ENCODE measurements around the gene DZIP1.
"Not testable (repeated sequence)": the region's sequence is repeated elsewhere in the genome, so short reads cannot be mapped to it uniquely, and the experiment has no call there.

DZIP1 gene, protein sequence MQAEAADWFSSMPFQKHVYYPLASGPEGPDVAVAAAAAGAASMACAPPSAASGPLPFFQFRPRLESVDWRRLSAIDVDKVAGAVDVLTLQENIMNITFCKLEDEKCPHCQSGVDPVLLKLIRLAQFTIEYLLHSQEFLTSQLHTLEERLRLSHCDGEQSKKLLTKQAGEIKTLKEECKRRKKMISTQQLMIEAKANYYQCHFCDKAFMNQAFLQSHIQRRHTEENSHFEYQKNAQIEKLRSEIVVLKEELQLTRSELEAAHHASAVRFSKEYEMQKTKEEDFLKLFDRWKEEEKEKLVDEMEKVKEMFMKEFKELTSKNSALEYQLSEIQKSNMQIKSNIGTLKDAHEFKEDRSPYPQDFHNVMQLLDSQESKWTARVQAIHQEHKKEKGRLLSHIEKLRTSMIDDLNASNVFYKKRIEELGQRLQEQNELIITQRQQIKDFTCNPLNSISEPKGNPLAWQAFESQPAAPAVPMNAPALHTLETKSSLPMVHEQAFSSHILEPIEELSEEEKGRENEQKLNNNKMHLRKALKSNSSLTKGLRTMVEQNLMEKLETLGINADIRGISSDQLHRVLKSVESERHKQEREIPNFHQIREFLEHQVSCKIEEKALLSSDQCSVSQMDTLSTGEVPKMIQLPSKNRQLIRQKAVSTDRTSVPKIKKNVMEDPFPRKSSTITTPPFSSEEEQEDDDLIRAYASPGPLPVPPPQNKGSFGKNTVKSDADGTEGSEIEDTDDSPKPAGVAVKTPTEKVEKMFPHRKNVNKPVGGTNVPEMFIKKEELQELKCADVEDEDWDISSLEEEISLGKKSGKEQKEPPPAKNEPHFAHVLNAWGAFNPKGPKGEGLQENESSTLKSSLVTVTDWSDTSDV

DNA sequence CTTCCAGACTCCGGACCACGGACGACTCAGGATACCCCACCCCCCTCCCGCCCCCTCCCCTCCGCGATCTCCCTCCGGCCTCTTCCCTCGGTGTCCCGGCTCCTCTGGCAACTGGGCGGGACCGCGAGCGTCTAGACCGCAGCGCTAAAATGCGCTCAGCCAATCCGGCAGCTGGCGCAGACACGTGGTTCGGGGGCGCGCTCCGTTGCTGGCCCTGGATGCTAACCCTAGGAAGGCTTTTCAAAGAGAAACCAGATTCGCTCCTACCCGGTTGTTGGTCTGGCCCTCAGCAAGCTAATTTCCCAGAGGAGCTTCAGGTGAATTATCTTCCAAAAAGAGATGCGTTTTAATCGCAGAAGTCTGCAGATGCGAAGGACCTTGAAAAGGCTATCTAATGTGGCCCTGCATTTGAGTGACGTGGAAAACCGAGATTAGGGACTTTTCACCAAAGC is at the start of gene DZIP1:
DZIP1 (minus strand) TSS at position 106 of the 452 bp plus-strand sequence. CDS start 2,677 bp downstream, outside the sequence.
- FAIRE-seq, result no peak

DNA sequence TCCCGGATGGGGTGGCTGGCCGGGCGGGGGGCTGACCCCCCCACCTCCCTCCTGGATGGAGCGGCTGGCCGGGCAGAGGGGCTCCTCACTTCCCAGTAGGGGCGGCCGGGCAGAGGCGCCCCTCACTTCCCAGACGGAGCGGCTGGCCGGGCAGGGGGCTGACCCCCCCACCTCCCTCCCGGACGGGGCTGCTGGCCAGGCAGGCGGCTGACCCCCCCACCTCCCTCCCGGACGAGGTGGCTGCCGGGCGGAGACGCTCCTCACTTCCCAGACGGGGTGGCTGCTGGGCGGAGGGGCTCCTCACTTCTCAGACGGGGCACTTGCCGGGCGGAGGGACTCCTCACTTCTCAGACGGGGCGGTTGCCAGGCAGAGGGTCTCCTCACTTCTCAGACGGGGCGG is 46.5 kb upstream of the DZIP1 start:
- not testable (repeated sequence) for FAIRE-seq

DNA sequence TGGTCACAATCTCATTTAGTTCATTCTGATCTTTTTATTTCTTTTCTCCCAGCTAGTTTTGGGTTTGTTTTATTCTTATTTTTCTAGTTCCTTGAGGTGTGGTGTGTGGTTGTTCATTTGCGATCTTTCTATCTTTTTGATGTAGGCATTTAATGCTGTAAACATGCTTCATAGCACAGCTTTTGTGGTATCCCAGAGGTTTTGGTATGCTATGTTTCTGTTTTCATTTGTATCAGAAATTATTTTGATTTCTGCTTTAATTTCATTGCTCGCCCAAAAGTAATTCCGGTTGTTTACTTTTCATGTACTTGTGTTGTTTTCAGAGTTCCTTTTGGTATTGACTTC is 45.0 kb upstream of the DZIP1 start:
- no peak for FAIRE-seq

DNA sequence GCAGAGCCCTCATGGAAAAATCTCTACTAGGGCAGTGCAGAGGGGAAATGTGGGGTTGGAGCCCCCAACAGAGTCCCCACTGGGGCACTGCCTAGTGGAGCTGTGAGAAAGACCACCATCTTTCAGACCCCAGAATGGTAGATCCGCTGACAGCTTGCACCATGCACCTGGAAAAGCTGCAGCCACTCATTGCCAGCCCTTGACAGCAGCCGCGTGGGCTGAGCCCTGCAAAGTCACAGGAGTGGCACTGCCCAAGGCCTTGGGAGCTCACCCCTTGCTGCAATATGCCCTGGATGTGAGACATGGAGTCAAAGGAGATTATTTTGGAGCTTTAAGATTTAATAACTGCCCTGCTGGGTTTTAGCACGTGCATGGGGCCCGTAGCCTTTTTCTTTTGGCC is 40.5 kb upstream of the DZIP1 start:
- FAIRE-seq, result not testable (repeated sequence)

DNA sequence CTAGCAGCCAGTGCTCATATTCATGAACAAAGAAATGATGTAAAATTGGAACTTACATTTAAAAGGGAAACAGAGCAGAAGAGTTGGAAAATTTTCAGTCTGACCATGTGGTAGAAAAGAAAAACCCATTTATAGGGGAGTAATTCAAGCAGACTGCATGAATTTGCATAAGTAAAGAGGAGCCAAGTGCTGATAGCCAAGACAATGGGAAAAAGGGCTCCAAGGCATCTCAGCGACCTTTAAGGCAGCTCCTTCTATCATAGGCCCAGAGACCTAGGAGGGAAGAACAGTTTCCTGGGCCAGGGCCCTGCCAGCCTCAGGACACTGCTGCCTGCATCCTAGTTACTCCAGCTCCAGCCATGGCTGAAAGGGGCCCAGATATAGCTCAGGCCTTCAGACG is 39.9 kb upstream of the DZIP1 start:
- no peak for FAIRE-seq

DNA sequence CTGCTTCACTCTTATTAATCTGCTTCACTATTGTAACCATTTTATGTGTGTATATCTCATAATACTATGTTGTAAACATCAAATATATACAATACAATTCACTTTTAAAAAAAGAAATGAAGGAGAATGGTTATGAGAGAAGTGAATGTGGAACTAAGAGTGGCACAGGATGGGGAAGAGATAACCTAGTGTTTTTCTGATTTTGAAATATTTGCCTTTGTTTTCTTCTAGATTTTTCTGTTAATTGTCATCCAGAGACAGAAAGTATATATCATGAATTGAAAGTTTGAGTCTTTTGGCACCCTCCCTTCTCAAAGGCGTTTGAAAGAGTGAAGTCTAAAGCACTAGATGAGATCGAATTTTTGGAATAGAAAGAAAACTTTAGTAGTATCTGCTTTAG is 35.2 kb upstream of the DZIP1 start:
- no peak for FAIRE-seq

DNA sequence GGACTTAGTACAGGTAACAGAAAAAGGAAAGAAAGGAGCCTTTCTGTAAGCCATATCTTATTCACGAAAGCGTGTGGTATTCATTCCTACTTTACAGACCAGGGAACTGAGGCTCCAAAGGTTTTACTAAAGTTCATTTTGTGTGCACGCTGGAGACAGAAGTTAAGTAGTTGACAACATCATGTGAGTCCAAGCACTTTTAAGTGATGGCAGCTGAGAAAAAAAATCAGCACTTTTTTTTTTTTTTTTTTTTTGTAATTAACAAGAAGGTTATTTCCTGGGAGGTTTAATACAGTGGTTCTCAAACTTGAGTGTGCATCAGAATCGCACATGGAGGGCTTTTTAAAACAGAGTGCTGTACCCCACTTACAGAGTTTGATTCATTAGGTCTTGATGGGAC is 34.5 kb upstream of the DZIP1 start:
- no peak for FAIRE-seq

DNA sequence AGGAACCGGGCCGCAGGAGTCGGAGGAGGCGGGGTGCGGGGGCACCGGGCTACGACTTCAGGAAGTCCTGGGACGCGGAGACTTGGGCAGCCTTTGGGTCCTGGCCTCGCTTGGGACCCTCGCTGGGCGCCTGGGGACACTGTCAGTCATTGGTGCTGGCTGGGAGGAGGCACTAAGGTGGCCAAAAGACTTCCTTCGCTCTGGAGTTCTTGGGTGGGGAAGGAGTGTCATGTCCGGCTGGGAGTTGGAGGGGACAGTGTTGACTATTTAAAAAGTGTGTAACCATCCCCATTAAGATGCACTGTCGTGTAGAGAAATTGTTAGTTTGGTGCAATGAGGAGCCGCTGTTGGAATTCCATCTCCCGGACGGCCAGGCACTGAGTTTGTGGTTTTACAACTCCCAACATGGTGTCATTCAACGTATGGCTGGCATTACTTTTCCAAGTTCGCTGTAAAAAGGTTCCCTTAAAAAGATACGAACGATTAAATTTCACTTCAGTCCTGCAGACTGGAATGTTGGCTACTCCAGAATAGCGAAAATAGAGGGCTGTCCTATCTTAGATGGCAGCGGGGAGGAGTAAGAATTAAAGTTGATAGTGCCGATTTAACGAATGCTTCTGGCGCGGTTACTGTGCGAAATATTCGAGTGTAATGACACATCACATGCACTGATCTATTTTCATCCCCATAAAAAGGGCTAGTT is 33.2 kb upstream of the DZIP1 start:
- FAIRE-seq, result no peak

DNA sequence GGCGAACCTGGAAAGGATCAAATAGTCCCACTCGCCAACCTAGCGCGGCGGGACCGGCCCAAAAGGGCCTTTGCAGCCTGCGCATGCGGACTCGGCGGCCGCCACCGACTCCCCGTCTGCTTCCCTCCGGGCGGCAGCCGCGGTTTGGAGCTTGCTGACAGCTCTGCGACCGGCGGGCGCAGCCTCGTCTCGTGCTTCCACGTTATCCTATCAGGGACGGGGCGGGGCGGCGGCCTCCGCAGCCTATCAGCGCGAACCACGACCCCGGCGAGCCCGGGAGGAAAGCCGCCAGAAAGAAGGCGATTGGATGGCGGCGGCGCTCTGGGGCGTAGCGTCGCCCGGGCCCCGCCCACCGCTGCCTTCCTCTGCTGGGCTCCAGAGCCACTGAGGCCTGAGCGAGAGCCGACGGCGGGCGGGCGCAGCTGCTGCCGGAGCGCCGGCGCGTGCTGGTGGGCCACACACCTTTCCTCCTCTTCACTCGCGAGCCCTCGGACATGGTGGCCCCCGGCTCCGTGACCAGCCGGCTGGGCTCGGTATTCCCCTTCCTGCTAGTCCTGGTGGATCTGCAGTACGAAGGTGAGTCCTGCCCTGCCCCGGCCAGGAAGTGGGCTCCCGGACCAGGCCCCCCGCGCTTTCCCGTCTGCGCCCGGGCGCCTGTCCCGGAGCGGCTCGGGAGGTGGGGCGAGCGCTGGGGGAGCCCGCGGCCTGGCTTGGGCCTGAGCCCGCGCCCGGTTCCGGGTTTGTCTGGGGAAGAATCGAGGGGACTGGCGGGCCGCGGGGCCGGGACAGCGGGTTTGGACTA is 32.5 kb upstream of the DZIP1 start, which contains the start of gene DNAJC3:
DNAJC3 (plus strand) TSS at position 378 of the 802 bp plus-strand sequence; CDS start at position 495, 117 bp downstream.
- peak; percentile 71 for FAIRE-seq

DNA sequence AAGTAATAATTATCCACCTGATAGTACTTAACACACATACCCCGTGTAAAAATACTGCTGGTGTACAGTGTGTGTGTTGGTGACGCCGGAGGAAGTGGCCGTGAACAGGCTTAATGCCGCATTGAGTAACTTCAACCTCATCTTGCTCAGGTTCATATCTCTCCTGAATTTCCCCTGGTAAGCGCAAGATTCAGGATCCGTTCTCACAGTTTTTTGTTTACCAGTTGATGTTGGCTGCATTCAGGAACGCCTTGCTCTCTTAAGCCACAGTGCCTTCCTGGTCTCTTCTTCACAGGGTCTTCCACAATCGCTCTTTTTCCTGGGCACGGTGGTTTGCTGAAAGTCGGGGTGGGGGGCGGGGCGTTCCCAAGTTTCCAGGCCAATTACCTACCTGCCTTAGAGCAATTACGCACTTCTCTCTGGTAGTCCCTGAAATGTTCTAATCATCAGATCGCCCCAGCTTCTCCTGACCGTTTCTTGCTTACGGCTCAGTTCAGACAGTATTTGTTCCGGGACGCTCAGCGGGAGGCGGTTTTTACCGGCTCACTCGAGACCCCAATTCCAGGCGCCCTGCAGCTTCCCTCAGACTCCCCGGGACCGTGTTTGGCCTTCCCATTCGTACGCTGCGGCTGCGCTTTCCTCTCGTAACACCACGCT is 31.7 kb upstream of the DZIP1 start:
- no peak for FAIRE-seq

DNA sequence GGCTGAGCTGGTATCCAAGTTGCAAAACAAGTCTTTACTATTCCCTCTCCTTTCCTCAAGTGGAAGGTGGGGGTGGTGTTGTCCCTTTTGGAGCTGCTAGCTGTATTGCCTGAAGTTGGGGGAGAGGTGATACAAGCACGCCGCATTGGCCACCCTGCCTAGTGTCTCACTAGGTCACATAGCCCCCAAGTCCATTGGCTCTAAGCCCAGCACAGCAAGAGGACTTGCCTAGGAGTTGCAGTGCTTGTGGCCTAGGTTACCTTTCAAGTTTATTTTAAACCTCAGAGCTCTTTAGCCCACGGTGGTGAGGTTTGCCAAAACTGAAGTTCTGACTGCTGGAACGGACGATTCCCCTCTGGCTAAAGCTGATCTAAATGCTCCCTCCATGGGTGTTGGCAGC is 27.1 kb upstream of the DZIP1 start:
- FAIRE-seq, result no peak

DNA sequence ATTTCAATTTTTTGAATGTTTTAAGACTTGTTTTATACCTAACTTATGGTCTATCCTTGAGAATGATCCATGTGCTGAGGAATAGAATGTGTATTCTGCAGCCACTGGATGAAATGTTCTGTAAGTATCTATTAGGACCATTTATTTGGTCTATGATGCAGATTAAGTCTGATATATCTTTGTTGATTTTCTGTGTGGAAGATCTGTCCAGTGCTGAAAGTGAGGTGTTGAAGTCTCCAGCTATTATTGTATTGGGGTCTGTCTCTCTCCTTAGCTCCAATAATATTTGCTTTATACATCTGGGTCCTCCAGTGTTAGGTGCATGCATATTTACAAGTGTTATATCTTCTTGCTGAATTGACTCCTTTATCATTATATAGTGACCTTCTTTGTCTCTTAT is 22.7 kb upstream of the DZIP1 start:
- not testable (repeated sequence) for FAIRE-seq

DNA sequence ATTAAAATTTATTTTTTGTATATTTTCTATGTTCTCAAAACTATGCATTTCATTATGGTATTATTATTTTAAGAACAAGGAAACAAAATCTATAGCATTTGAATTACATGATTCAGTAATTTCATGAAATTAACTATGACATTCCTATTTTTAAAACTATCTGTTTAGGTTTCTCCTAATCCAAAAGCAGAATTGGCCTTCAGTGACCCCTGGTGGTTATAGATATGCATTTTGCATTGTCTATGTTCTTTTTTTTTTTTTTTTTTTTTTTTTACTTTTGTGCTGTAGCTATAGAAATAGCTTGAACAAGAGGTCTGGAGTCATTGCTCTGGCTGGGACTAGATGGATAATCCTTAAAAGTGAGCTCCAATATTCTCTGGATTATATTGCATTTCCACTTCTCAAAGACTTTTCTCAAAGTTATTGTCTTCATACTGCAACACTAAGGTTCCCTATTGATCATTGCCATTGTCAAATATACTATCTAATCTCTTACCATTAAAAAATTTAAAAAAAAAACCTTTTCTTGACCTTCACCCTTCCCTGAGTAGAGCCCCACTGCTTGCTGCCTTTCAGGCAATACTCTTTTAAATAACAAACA is 16.6 kb upstream of the DZIP1 start:
- FAIRE-seq, result peak; percentile 43

DNA sequence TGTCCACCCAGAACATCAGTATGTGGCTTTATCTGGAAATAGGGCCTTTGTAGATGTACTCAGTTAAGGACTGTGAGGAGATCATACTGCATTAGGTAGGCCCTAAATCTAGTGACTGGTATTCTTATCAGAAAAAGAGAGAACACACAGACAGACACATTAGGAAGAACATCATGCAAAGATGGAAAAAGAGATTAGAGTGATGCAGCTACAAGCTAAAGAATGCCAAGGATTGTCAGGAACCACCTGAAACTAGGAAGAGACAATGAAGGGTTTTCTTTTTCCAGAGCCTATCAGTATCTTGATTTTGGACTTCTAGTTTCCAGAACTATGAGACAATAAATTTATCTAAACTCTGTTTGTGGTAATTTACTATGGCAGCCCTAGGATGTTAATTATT is 15.0 kb upstream of the DZIP1 start:
- FAIRE-seq, result no peak

DNA sequence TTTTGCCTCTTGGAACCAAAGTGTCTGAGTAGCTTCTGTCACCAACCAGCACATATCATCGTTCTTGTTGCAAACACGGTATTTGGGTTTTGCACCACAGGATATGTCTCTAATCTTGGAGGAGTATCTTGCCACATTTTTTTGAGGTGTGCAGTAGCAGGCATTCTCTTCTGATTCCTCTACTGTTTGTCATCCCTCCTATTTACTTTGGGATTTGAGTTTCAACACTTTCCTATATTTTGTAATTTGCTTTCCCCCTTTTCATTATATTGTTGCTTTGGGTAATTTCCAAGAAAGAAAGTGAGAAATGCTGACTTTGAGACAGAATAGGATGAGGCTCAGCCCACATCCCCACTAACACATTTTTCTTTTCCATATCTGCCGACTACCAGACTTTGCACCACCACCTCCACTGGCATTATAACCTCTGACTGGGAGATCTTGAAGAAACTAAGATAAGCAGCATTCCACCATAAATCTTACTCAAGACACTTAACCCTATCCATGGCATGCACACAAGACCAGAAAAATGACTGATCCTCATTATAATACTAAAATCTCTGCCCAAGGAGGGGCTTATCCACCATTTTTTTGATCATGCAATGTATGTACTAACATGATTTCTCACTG is 12.0 kb upstream of the DZIP1 start:
- FAIRE-seq, result no peak

DNA sequence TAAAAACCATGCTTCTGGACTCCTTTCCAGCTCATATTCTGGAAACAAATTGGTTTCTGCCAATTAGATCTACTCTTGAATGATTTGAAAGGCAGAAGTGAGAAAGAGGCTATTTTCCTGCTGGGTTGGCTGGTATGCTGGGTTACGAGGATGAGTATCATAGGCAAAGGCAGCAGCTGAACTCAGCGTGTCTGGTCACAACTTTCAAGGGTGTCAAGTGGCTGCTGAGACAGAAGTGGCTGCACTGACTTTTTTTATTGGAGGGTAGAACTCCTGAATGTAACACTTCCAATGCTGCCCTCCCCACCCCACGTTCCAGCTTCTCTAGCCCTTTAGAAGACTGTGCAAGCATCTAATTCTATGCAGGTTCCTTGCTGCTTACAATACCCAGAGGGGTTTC is 8.3 kb upstream of the DZIP1 start:
- FAIRE-seq, result no peak

DNA sequence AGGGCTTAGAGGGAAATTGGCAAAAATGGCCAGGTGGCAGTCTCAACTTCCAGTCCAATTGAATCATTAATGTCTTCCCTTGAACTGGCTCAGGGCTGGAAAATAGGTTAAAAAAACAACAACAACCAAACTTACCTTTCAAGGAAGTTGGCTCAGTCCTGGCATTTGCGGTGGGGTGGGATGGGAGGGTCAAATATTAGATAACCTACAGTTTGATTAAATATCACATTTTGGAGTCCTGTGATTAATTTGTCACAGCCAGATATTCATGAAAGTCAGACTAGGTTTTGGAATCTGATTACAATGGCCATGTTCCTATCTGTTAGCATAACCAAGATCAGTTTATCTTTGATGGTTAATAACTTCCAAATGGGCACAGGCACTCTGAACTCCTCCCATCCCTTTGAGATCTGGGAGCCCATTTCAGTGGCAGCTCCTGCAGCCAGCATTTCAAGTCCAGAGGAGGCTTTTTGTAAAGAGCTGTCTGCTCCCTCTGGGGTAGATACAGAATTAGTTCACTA is 7.8 kb upstream of the DZIP1 start:
- FAIRE-seq, result no peak

DNA sequence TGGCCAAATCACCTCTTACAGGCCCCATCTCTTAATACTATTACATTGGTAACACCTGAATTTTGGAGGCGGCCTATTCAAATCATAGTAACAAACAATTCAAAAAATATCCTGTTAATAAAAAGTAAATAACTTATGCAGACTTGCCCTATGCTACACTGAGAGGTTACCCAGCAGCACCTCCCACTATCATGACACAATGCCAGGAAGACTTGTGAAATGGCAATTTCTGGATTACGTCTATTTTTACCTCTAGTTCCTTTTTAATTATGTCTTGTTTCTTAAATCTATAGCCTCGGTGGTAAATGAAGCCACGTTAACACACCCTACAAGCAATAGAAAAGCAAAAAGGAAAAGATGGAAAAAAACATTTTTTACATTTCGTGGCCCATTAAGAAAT is 6.2 kb upstream of the DZIP1 start:
- FAIRE-seq, result no peak

DNA sequence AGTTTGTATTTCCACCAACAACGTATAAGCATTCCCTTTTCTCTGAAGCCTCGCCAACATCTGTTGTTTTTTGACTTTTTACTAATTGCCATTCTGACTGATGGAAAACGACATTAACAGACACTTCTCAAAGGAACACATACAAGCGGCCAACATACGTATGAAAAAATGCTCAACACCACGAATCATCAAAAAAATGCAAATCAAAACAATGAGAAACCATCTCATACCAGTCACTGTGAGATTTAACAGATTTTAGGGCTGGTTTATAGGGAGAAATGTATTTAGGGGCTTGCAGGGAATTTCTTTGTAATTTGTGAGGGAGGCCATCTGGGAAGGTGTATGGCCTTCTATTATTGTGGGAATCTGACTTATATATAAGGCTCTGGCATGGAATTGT is 2.8 kb upstream of the DZIP1 start:
- no peak for FAIRE-seq

DNA sequence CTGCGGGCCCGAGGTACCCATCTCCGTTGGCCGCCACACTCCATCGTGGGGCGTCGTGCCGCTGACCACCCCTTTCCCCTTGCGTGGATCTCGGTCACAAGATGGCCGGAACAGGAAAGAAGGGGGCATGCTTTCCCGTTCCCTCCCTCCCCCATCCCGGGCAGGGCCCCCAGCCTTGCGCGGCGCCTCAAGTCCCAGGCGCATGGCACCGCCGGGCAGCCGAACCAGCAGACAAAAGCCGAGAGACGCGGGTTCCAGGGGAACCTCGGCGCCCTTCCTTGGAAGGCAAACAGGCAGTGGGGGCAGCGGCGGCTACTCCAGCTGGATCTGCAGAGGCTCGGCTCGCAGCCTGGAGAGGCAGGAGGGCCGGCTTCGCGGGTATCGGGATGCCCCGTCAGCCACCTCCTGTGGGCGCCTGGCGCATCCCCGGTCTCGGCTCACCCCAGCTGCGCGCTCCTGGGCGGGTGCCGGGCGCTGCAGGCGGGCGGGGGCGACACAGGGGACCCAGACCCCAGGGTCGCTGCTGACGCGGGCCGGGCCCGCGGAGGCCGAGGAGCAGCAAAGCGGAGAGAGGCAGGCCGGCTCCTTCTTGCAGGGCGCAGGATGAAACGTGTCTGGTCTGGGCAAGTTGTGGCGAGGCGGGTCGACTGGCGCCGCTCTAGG is 439 bp downstream of the DZIP1 start:
- FAIRE-seq, result no peak

Data from colon (tissue), 2 donors.